CD14-positive monocyte (primary cell): ENCODE data around the gene OSBP2. TPM values are rescaled to one million over a fixed set of nuclear protein-coding genes. Genes with fewer than 3 reads are reported as not detected.

ENCODE experiments used
- DNase-seq, 3 donors: peaks; one replicate each; pipeline ENCODE4 v3.0.0-alpha.2; 2011 to 2022
- H2AFZ ChIP-seq: 2 replicates; pipeline ENCODE4 v1.6.0; 2012; ENCODE audit warnings: mild to moderate bottlenecking, low read depth, low read length, inconsistent platforms; ENCODE audit not compliant: insufficient read depth, poor library complexity, severe bottlenecking
- H3K27ac ChIP-seq, 2 donors: 1 replicate in 1 of 2; 2 replicates in 1 of 2; pipeline ENCODE4 v1.5.1; 2012 to 2013; ENCODE audit warnings: low read length in 2 of 2, control low read depth in 1 of 2, inconsistent platforms in 1 of 2, low read depth in 1 of 2, mild to moderate bottlenecking in 1 of 2
- H3K27me3 ChIP-seq, 2 donors: one replicate each; pipeline versions ENCODE4 v1.6.0 to v1.6.1; 2011 to 2013; ENCODE audit warnings: low read length in 2 of 2; ENCODE audit not compliant: control insufficient read depth in 2 of 2, insufficient read depth in 2 of 2
- H3K36me3 ChIP-seq, 2 donors: replicated peaks in 1 of 2; 1 replicate in 1 of 2; 2 replicates in 1 of 2; pipeline versions ENCODE4 v1.5.1 to v1.6.1; 2012 to 2013; ENCODE audit warnings: low read length in 2 of 2, control low read depth in 1 of 2, inconsistent platforms in 1 of 2, mild to moderate bottlenecking in 1 of 2; ENCODE audit not compliant: insufficient read depth in 2 of 2, control insufficient read depth in 1 of 2
- H3K4me1 ChIP-seq, 2 donors: 1 replicate in 1 of 2; 2 replicates in 1 of 2; pipeline versions ENCODE4 v1.5.1 to v1.6.1; 2012 to 2013; ENCODE audit warnings: low read length in 2 of 2, control low read depth in 1 of 2, inconsistent platforms in 1 of 2, mild to moderate bottlenecking in 1 of 2, moderate library complexity in 1 of 2; ENCODE audit not compliant: insufficient read depth in 2 of 2, control insufficient read depth in 1 of 2
- H3K4me2 ChIP-seq: replicated peaks from 2 replicates; pipeline ENCODE3; 2012; ENCODE audit warnings: low read length, moderate library complexity, mild to moderate bottlenecking; ENCODE audit not compliant: poor library complexity, severe bottlenecking; ENCODE audit errors: extremely low read depth
- H3K4me3 ChIP-seq, 3 experiments: fragments of 200-600 bp in 1 of 3; sonication (generic) in 1 of 3; replicated peaks in 1 of 3; 1 replicate in 2 of 3; 2 replicates in 1 of 3; pipeline ENCODE4 v1.5.1; 2011 to 2013; ENCODE audit warnings: low read length in 3 of 3, mild to moderate bottlenecking in 3 of 3, control low read depth in 2 of 3, low read depth in 2 of 3, inconsistent platforms in 1 of 3, moderate library complexity in 1 of 3
- H3K79me2 ChIP-seq: 2 replicates; pipeline ENCODE4 v1.6.0; 2012; ENCODE audit warnings: mild to moderate bottlenecking, control low read depth, inconsistent platforms, low read length, moderate library complexity; ENCODE audit not compliant: insufficient read depth
- H3K9ac ChIP-seq: 2 replicates; pipeline ENCODE4 v1.6.0; 2017; ENCODE audit warnings: low read length, mild to moderate bottlenecking; ENCODE audit not compliant: insufficient read depth, poor library complexity, severe bottlenecking
- H3K9me3 ChIP-seq, 2 donors: replicated peaks in 1 of 2; 1 replicate in 1 of 2; 2 replicates in 1 of 2; pipeline versions ENCODE4 v1.5.1 to v1.6.1; 2012 to 2013; ENCODE audit warnings: low read length in 2 of 2, control low read depth in 1 of 2; ENCODE audit not compliant: control insufficient read depth in 1 of 2, insufficient read depth in 1 of 2
- H4K20me1 ChIP-seq: 2 replicates; pipeline ENCODE4 v1.6.0; 2012; ENCODE audit warnings: mild to moderate bottlenecking, low read length, control low read depth, moderate library complexity; ENCODE audit not compliant: insufficient read depth
- H3K27ac Mint-ChIP-seq, 7 donors: one replicate each; pipeline ENCODE4 v1.8.0; 2020; ENCODE audit warnings: mild to moderate bottlenecking in 7 of 7, mixed read lengths in 7 of 7, moderate library complexity in 6 of 7, inconsistent platforms in 2 of 7
- H3K27me3 Mint-ChIP-seq, 3 donors: one replicate each; pipeline ENCODE4 v1.8.0; 2021 to 2022; ENCODE audit warnings: low read depth in 3 of 3, mild to moderate bottlenecking in 3 of 3, mixed read lengths in 3 of 3, moderate library complexity in 3 of 3, inconsistent platforms in 1 of 3
- H3K36me3 Mint-ChIP-seq, 2 donors: one replicate each; pipeline ENCODE4 v1.8.0; 2020; ENCODE audit warnings: mixed read lengths in 2 of 2, inconsistent platforms in 1 of 2, mild to moderate bottlenecking in 1 of 2
- H3K4me1 Mint-ChIP-seq: one replicate; pipeline ENCODE4 v1.8.0; 2020; ENCODE audit warnings: mild to moderate bottlenecking, mixed read lengths
- H3K4me3 Mint-ChIP-seq, 2 donors: one replicate each; pipeline ENCODE4 v1.8.0; 2020; ENCODE audit warnings: mild to moderate bottlenecking in 2 of 2, mixed read lengths in 2 of 2, moderate library complexity in 1 of 2
- H3K9me3 Mint-ChIP-seq, 7 donors: one replicate each; pipeline ENCODE4 v1.8.0; 2020 to 2022; ENCODE audit warnings: mixed read lengths in 7 of 7, mild to moderate bottlenecking in 6 of 7, moderate library complexity in 6 of 7, inconsistent platforms in 2 of 7
- CTCF ChIP-seq: fragments of 200-600 bp; IDR thresholded peaks from one replicate; pipeline ENCODE4 v1.8.0; 2022; ENCODE audit warnings: antibody characterized with exemption, mild to moderate bottlenecking
- WGBS: methylation state at CpG from one replicate; pipeline ENCODE4 v1.1.5; 2013; ENCODE audit warnings: missing lambda C conversion rate; ENCODE audit not compliant: insufficient coverage; 5-methylcytosine and 5-hydroxymethylcytosine counted together
- intact Hi-C, 2 donors: fragments of 100-400 bp; cut with micrococcal nuclease; formaldehyde crosslinking; loops; one replicate each; pipeline versions ENCODE4 v1.15.0 to v1.15.1; 2023
- polyA plus RNA-seq, 3 donors: library from polyadenylated mRNA; depleted of rRNA in 1 of 3; unstranded in 2 of 3; stranded (reverse) in 1 of 3; fragments of 300-500 nt in 2 of 3; fragments of >200 nt in 1 of 3; fragmentation: Illumina TruSeq in 2 of 3; gene quantifications; 1 replicate in 2 of 3; 2 replicates in 1 of 3; pipeline ENCODE4 v1.2.3, GENCODE V29; 2012 to 2021

OSBP2 gene
- polyA plus RNA-seq, 3 donors = 0.21 to 0.54 TPM; not detected in 1

DNA sequence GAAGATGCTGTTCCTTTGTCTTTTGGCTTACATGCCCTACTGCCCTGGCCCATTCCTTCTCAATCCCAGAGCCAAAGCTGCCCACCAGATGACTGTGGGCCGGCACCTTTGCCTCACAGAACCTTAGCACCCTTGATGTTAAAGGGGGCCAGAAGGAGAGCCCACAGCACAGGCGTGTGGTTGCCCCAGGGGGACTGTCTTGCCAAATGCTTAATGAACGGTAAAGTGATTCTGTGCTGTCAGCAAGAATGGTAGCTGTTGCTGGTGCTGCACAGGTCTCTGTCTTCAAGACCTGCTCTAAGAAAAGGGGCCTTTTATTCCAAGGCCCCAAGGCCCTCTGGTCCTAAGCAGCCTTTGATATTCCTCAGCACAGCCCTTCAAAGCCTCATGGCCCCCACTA is 160.6 kb downstream of the OSBP2 start:
- Mint-ChIP-seq H3K36me3 (no peaks in the 10 kb centered on the region), H3K27ac (no peak overlapping the region), H3K27me3 (peaks cover 2 to 8% (median 4%) of the 10 kb centered on the region in 3 donors), H3K9me3 (peaks cover 6 to 19% (median 9%) of the 10 kb centered on the region in 7 donors), H3K4me1 (peaks cover 3% of the 10 kb centered on the region), H3K4me3 (no peak overlapping the region)
- no peak overlapping the region for H2AFZ ChIP-seq
- H3K27ac ChIP-seq = no peak overlapping the region
- H3K4me3 ChIP-seq = no peak overlapping the region
- no peaks in the 10 kb centered on the region for H4K20me1 ChIP-seq
- H3K9ac ChIP-seq = no peak overlapping the region
- H3K79me2 ChIP-seq = no peaks in the 10 kb centered on the region
- no peaks in the 10 kb centered on the region for H3K27me3 ChIP-seq
- intact Hi-C loops = no loop called here
- DNase-seq = no peak
- no peak for TF ChIP-seq CTCF
- no peaks in the 10 kb centered on the region for H3K36me3 ChIP-seq
- WGBS = 96% methylated on average over 3 of the region's 3 CpGs
- no peaks in the 10 kb centered on the region for H3K4me1 ChIP-seq
- H3K4me2 ChIP-seq = no peak overlapping the region
- H3K9me3 ChIP-seq = peaks cover 4 to 9% of the 10 kb centered on the region in 2 donors

DNA sequence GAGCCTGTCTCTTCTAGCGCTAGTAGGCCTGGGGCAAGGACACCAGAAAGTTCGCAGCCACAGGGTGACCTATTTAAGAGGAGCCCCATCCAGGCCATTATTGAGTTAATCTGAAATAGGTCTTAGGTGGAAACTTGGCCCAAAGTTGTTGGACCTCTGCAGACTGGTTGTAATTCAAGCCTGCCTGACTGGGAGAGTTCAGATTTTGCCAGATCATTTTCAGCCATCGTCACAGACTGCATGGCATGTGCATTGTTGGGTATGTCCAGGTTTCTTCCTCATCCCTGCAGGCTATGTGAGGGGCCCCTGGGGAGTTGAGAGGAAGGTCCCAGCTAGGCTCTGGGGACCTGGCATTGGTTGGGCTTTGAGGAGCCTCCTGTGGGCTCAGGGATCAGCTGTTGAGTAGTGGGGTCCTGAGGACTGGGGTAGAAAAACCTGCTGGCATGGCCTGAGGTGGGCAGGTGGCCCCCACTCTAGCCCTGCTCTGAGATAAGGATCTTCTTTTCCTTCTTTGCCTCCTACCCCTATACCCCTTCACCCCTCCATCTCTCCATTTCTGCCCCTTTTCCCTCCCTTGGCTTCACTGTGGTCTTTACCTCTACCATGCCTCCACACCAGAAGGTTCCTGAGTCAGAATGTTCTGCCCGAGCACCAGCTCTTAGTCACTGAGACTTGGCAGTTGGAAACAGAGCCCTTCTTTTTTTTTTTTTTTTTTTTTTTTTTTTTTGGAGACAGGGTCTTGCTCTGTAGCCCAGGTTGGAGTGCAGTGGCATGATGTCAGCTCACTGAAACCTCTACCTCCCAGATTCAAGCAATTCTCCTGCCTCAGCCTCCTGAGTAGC is 161.2 kb downstream of the OSBP2 start:
- peaks cover 6 to 19% (median 9%) of the 10 kb centered on the region in 7 donors for H3K9me3 Mint-ChIP-seq
- Histone ChIP-seq H3K36me3 (no peaks in the 10 kb centered on the region), H3K4me2 (no peak overlapping the region), H3K9me3 (peaks cover 4 to 9% of the 10 kb centered on the region in 2 donors), H3K79me2 (no peaks in the 10 kb centered on the region), H3K9ac (no peak overlapping the region), H3K4me1 (no peaks in the 10 kb centered on the region), H2AFZ (no peak overlapping the region), H3K4me3 (no peak overlapping the region), H4K20me1 (no peaks in the 10 kb centered on the region), H3K27ac (no peak overlapping the region), H3K27me3 (no peaks in the 10 kb centered on the region)
- intact Hi-C loops = no loop called here
- 93% methylated on average over 3 of the region's 4 CpGs for WGBS
- no peak for DNase-seq
- H3K27me3 Mint-ChIP-seq = peaks cover 1 to 4% (median 3%) of the 10 kb centered on the region in 3 donors
- H3K36me3 Mint-ChIP-seq = no peaks in the 10 kb centered on the region
- peaks cover 3% of the 10 kb centered on the region for H3K4me1 Mint-ChIP-seq
- H3K27ac Mint-ChIP-seq = no peak overlapping the region
- no peak overlapping the region for H3K4me3 Mint-ChIP-seq
- no peak for TF ChIP-seq CTCF
